A673 (cell line): ENCODE measurements around the gene DHRS13. TPM values are rescaled to one million over a fixed set of nuclear protein-coding genes. Genes with fewer than 3 reads are reported as not detected.
A peak's percentile ranks its signal among the peaks of the same experiment; 100 is the strongest.
"Not testable (repeated sequence)": the region's sequence is repeated elsewhere in the genome, so short reads cannot be mapped to it uniquely, and the experiment has no call there.

Experiments used
- BruUV-seq: library from RNA; stranded (reverse); fragments of 400-500 nt; replicated peaks from 2 replicates; lab custom pipeline; 2021; lab: Mats Ljungman, UMichigan
- CTCF ChIA-PET: fragments of 300-600 bp; sonication (Branson Sonifier 250); formaldehyde crosslinking; loops from one replicate; lab custom pipeline; 2022; ENCODE audit warnings: antibody characterized with exemption; lab: Charles Lee
- POLR2A ChIA-PET: fragments of 300-600 bp; sonication (Branson Sonifier 250); formaldehyde crosslinking; loops from one replicate; lab custom pipeline; 2022; ENCODE audit warnings: antibody characterized with exemption; ENCODE audit not compliant: low non-redundant PET; lab: Charles Lee
- DNase-seq: peaks from one replicate; pipeline ENCODE4 v3.0.0-alpha.2; 2015; ENCODE audit warnings: low spot score
- H3K27ac ChIP-seq: fragments of 200-600 bp; sonication (generic); 2 replicates; pipeline ENCODE4 v1.5.1; 2016; ENCODE audit warnings: mixed run types, low read depth, mild to moderate bottlenecking, mixed read lengths, antibody characterized with exemption, low read length; ENCODE audit not compliant: poor library complexity, severe bottlenecking
- H3K27me3 ChIP-seq: fragments of 200-600 bp; sonication (generic); replicated peaks from 2 replicates; pipeline ENCODE4 v1.6.1; 2017; ENCODE audit warnings: mixed run types, low read depth, mild to moderate bottlenecking, mixed read lengths, antibody characterized with exemption, low read length; ENCODE audit not compliant: insufficient read depth, poor library complexity
- H3K36me3 ChIP-seq: fragments of 200-600 bp; sonication (generic); 2 replicates; pipeline ENCODE4 v1.6.1; 2016; ENCODE audit warnings: mixed run types, mild to moderate bottlenecking, mixed read lengths, antibody characterized with exemption, low read length; ENCODE audit not compliant: insufficient read depth, poor library complexity, severe bottlenecking
- H3K4me1 ChIP-seq: fragments of 200-600 bp; sonication (generic); 2 replicates; pipeline ENCODE4 v1.6.1; 2017; ENCODE audit warnings: mixed run types, mild to moderate bottlenecking, mixed read lengths, antibody characterized with exemption, low read length; ENCODE audit not compliant: insufficient read depth, poor library complexity, severe bottlenecking
- H3K4me3 ChIP-seq: fragments of 200-600 bp; sonication (generic); 2 replicates; pipeline ENCODE4 v1.5.1; 2016; ENCODE audit warnings: low read depth, mixed run types, mild to moderate bottlenecking, mixed read lengths, low read length; ENCODE audit not compliant: poor library complexity, severe bottlenecking
- H3K9me3 ChIP-seq: fragments of 200-600 bp; sonication (generic); 2 replicates; pipeline ENCODE4 v1.6.1; 2016; ENCODE audit warnings: mixed run types, low read depth, mild to moderate bottlenecking, mixed read lengths, antibody characterized with exemption, low read length; ENCODE audit not compliant: poor library complexity, severe bottlenecking
- EZH2 ChIP-seq: fragments of 200-600 bp; sonication (generic); IDR thresholded peaks from 2 replicates; pipeline ENCODE4 v1.6.1; 2017; ENCODE audit warnings: borderline replicate concordance, low read depth, mild to moderate bottlenecking, mixed read lengths, antibody characterized with exemption, low read length; ENCODE audit not compliant: poor library complexity, severe bottlenecking
- intact Hi-C: fragments of 100-400 bp; cut with micrococcal nuclease; formaldehyde crosslinking; loops from one replicate; pipeline ENCODE4 v1.10.0; 2022; ENCODE audit not compliant: unreplicated experiment
- microRNA-seq: library from miRNA; unstranded; fragments of <30 nt; microRNA quantifications from one replicate; pipeline ENCODE4 v1.2.0, GENCODE V29; 2021
- total RNA-seq: library from RNA; stranded (reverse); gene quantifications from 2 replicates; pipeline ENCODE4 v1.2.3, GENCODE V29; 2021
- TF ChIP-seq, protein P1 (sequence below): fragments of 300-800, 200-600 bp; sonication (generic); conservative IDR thresholded peaks from 2 replicates; pipeline ENCODE4 v1.5.1; 2017; ENCODE audit warnings: low read depth, mild to moderate bottlenecking, antibody characterized with exemption, low read length, moderate library complexity, mixed read lengths

Gene DHRS13
- total RNA-seq, 1 experiment from 2014 or later = 41.9 TPM

GRCh38 chr17:28853295-28853694 lies 49.6 kb downstream of the DHRS13 start:
- CTCF ChIA-PET = no interaction called here
- no peak overlapping the region for H3K27ac ChIP-seq
- BruUV-seq = no TSS peak
- no peak for TF ChIP-seq EZH2
- TF ChIP-seq, protein P1, sequence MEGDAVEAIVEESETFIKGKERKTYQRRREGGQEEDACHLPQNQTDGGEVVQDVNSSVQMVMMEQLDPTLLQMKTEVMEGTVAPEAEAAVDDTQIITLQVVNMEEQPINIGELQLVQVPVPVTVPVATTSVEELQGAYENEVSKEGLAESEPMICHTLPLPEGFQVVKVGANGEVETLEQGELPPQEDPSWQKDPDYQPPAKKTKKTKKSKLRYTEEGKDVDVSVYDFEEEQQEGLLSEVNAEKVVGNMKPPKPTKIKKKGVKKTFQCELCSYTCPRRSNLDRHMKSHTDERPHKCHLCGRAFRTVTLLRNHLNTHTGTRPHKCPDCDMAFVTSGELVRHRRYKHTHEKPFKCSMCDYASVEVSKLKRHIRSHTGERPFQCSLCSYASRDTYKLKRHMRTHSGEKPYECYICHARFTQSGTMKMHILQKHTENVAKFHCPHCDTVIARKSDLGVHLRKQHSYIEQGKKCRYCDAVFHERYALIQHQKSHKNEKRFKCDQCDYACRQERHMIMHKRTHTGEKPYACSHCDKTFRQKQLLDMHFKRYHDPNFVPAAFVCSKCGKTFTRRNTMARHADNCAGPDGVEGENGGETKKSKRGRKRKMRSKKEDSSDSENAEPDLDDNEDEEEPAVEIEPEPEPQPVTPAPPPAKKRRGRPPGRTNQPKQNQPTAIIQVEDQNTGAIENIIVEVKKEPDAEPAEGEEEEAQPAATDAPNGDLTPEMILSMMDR = no peak
- H3K27me3 ChIP-seq = no peaks in the 10 kb centered on the region
- no peaks in the 10 kb centered on the region for H3K9me3 ChIP-seq
- H3K36me3 ChIP-seq = peaks cover 7% of the 10 kb centered on the region
- DNase-seq = no peak
- H3K4me1 ChIP-seq = peaks cover 3% of the 10 kb centered on the region
- no peak overlapping the region for H3K4me3 ChIP-seq
- intact Hi-C loops = loop anchor here (5.0 to 10.0 kb wide), 2 partner anchors 44 to 58 kb away; partner anchors contain the start of gene FLOT2
- POLR2A ChIA-PET = no interaction called here

- ChIA-PET CTCF (interaction anchor here (0.6 to 1.1 kb wide), 5 partner anchors 47 to 268 kb away, joined by 3 to 11 read pairs (median 4); partner anchors contain the start of gene DHRS13), POLR2A (no interaction called here)
- Histone ChIP-seq H3K27ac (no peak overlapping the region), H3K9me3 (no peaks in the 10 kb centered on the region), H3K27me3 (no peaks in the 10 kb centered on the region), H3K4me3 (no peak overlapping the region), H3K4me1 (peaks cover under 1% of the 10 kb centered on the region), H3K36me3 (no peaks in the 10 kb centered on the region)
- BruUV-seq = no TSS peak
- no peak for TF ChIP-seq EZH2
- TF ChIP-seq, protein P1 = peak; percentile 43
- peak; percentile 63 for DNase-seq
- intact Hi-C loops = no loop called here
Observed at GRCh38 chr17:28849281-28849680, 53.6 kb downstream of the DHRS13 start.

- POLR2A ChIA-PET, intact Hi-C loops, H3K27ac ChIP-seq, H3K4me3 ChIP-seq, H3K9me3 ChIP-seq, H3K36me3 ChIP-seq, H3K4me1 ChIP-seq, BruUV-seq, H3K27me3 ChIP-seq: not testable (repeated sequence)
- TF ChIP-seq, protein P1 = peak; percentile 62
- peak; percentile 56 for DNase-seq
- CTCF ChIA-PET = interaction anchor here (0.6 to 1.1 kb wide), 4 partner anchors 47 to 269 kb away, joined by 3 to 4 read pairs (median 4); partner anchors contain the start of gene DHRS13
Observed at GRCh38 chr17:28848667-28849066, 54.2 kb downstream of the DHRS13 start.

Small RNA genes lying within 50 kb of the gene (microRNA-seq; reads per million reads assigned to microRNA genes)
- gene MIR451B = not detected

Other genes starting within 250 kb of the DHRS13 start
- 41.1 and 41.6 TPM in 2 replicates for gene SDF2, start 241.2 kb downstream of the DHRS13 start, total RNA-seq
- 103 and 105 TPM in 2 replicates for gene SUPT6H, start 240.9 kb downstream of the DHRS13 start, total RNA-seq
- 4.6 and 7.8 TPM in 2 replicates for gene PROCA1, start 191.2 kb downstream of the DHRS13 start, total RNA-seq
- 158 and 165 TPM in 2 replicates for gene RAB34, start 185.2 kb downstream of the DHRS13 start, total RNA-seq
- 1,563 and 1,683 TPM in 2 replicates for gene RPL23A, start 183.1 kb downstream of the DHRS13 start, total RNA-seq
- 3.8 and 7.8 TPM in 2 replicates for gene TLCD1, start 176.8 kb downstream of the DHRS13 start, total RNA-seq
- gene NEK8, start 174.3 kb downstream of the DHRS13 start, total RNA-seq = 3.9 and 4.2 TPM in 2 replicates
- 128 TPM in 2 replicates for gene TRAF4, start 159.1 kb downstream of the DHRS13 start, total RNA-seq
- gene FAM222B, start 60.3 kb downstream of the DHRS13 start, total RNA-seq = 27.3 and 31.8 TPM in 2 replicates
- 80.5 and 85.2 TPM in 2 replicates for gene ERAL1, start 48.1 kb downstream of the DHRS13 start, total RNA-seq
- gene FLOT2, start 5.3 kb downstream of the DHRS13 start, total RNA-seq = 79.1 and 112 TPM in 2 replicates
- gene PHF12, start 48.4 kb upstream of the DHRS13 start, total RNA-seq = 63.3 and 73.4 TPM in 2 replicates
- 1.5 and 2.6 TPM in 2 replicates for gene SEZ6, start 103.0 kb upstream of the DHRS13 start, total RNA-seq
- gene PIPOX, start 140.1 kb upstream of the DHRS13 start, total RNA-seq = 7.8 and 8.8 TPM in 2 replicates